DND-41 (cell line): Measurements from ENCODE around the gene ADGRD2.

Experiments used
- ATAC-seq: fragments of 200-7000 bp; cut with Tn5 transposase; 3 replicates; pipeline ENCODE4 v1.9.1; 2021; ENCODE audit warnings: low read depth; ENCODE audit not compliant: insufficient read depth
- DNase-seq: peaks from one replicate; pipeline ENCODE4 v3.0.0-alpha.2; 2020
- H2AFZ ChIP-seq: 2 replicates; pipeline ENCODE4 v1.6.0; 2012; ENCODE audit warnings: low read depth, low read length
- H3K27ac ChIP-seq: 2 replicates; pipeline ENCODE4 v1.5.1; 2012; ENCODE audit warnings: low read length, inconsistent platforms
- H3K27me3 ChIP-seq: fragments of 200-600 bp; sonication (generic); 2 replicates; pipeline ENCODE4 v1.6.0; 2012; ENCODE audit warnings: low read length, mild to moderate bottlenecking, inconsistent platforms; ENCODE audit not compliant: insufficient read depth, poor library complexity
- H3K36me3 ChIP-seq: 2 replicates; pipeline ENCODE4 v1.5.1; 2012; ENCODE audit warnings: low read length, inconsistent platforms; ENCODE audit not compliant: insufficient read depth
- H3K4me1 ChIP-seq: 2 replicates; pipeline ENCODE4 v1.5.1; 2012; ENCODE audit warnings: mild to moderate bottlenecking, low read length; ENCODE audit not compliant: insufficient read depth
- H3K4me2 ChIP-seq: 2 replicates; pipeline ENCODE4 v1.6.0; 2012; ENCODE audit warnings: mild to moderate bottlenecking, moderate library complexity, low read length, inconsistent platforms; ENCODE audit not compliant: insufficient read depth
- H3K4me3 ChIP-seq, 2 experiments: fragments of 200-600 bp in 1 of 2; shearing (Covaris generic) in 1 of 2; 2 replicates each; pipeline ENCODE4 v1.5.1; 2012 to 2016; ENCODE audit warnings: inconsistent platforms in 2 of 2, low read length in 2 of 2, mild to moderate bottlenecking in 2 of 2, low read depth in 1 of 2, moderate library complexity in 1 of 2
- H3K79me2 ChIP-seq: 2 replicates; pipeline ENCODE4 v1.6.0; 2012; ENCODE audit warnings: low read length, inconsistent platforms; ENCODE audit not compliant: insufficient read depth
- H3K9ac ChIP-seq: 2 replicates; pipeline ENCODE4 v1.6.0; 2012; ENCODE audit warnings: low read depth, mild to moderate bottlenecking, inconsistent platforms, low read length, moderate library complexity
- H3K9me3 ChIP-seq: 2 replicates; pipeline ENCODE4 v1.5.1; 2012; ENCODE audit warnings: low read length, moderate library complexity, mild to moderate bottlenecking, inconsistent platforms; ENCODE audit not compliant: insufficient read depth, severe bottlenecking
- H4K20me1 ChIP-seq: 2 replicates; pipeline ENCODE4 v1.6.0; 2012; ENCODE audit warnings: low read length; ENCODE audit not compliant: insufficient read depth
- CTCF ChIP-seq: IDR thresholded peaks from 2 replicates; pipeline ENCODE4 v1.5.1; 2012; ENCODE audit warnings: borderline replicate concordance, low read length, moderate library complexity, mild to moderate bottlenecking; ENCODE audit not compliant: poor library complexity, severe bottlenecking; ENCODE audit errors: extremely low read depth
- EZH2 ChIP-seq: IDR thresholded peaks from 3 replicates; pipeline ENCODE4 v1.6.1; 2012; ENCODE audit warnings: borderline replicate concordance, low read depth, mild to moderate bottlenecking, moderate library complexity, low read length, inconsistent platforms; ENCODE audit not compliant: severe bottlenecking

ADGRD2 gene

GRCh38 chr9:124485201-124485600 lies 35.0 kb downstream of the ADGRD2 start:
- Histone ChIP-seq H3K9ac (no peak overlapping the region), H3K36me3 (no peaks in the 10 kb centered on the region), H3K4me3 (no peak overlapping the region), H3K4me2 (no peak overlapping the region), H2AFZ (no peak overlapping the region), H3K9me3 (no peaks in the 10 kb centered on the region), H3K4me1 (no peaks in the 10 kb centered on the region), H3K27me3 (no peaks in the 10 kb centered on the region), H4K20me1 (no peaks in the 10 kb centered on the region), H3K79me2 (no peaks in the 10 kb centered on the region), H3K27ac (no peak overlapping the region)
- DNase-seq = no peak
- ATAC-seq = no peak
- TF ChIP-seq EZH2 = no peak
- no peak for TF ChIP-seq CTCF

- no peak for ATAC-seq
- H3K27me3 ChIP-seq = no peaks in the 10 kb centered on the region
- DNase-seq = no peak
- H3K4me1 ChIP-seq = no peaks in the 10 kb centered on the region
- no peak overlapping the region for H3K27ac ChIP-seq
- H3K79me2 ChIP-seq = no peaks in the 10 kb centered on the region
- no peak overlapping the region for H3K4me3 ChIP-seq
- TF ChIP-seq CTCF = no peak
- no peak for TF ChIP-seq EZH2
- no peaks in the 10 kb centered on the region for H3K36me3 ChIP-seq
- H3K9ac ChIP-seq = no peak overlapping the region
- no peaks in the 10 kb centered on the region for H4K20me1 ChIP-seq
- H3K4me2 ChIP-seq = no peak overlapping the region
- H3K9me3 ChIP-seq = no peaks in the 10 kb centered on the region
- H2AFZ ChIP-seq = no peak overlapping the region
Measured at GRCh38 chr9:124485936-124486335, 35.7 kb downstream of the ADGRD2 start.

GRCh38 chr9:124486778-124487259 lies 36.6 kb downstream of the ADGRD2 start:
- Histone ChIP-seq H3K9ac (no peak overlapping the region), H3K4me3 (no peak overlapping the region), H2AFZ (no peak overlapping the region), H3K4me1 (no peaks in the 10 kb centered on the region), H3K4me2 (no peak overlapping the region), H3K27ac (no peak overlapping the region), H3K79me2 (no peaks in the 10 kb centered on the region), H4K20me1 (no peaks in the 10 kb centered on the region), H3K9me3 (no peaks in the 10 kb centered on the region), H3K27me3 (no peaks in the 10 kb centered on the region), H3K36me3 (no peaks in the 10 kb centered on the region)
- DNase-seq (no peak), ATAC-seq (no peak)
- no peak for TF ChIP-seq CTCF
- TF ChIP-seq EZH2 = no peak
